Measurements from ENCODE around the gene ZFAND3. TPM values are rescaled to one million over a fixed set of nuclear protein-coding genes. Genes with fewer than 3 reads are reported as not detected.

Gene ZFAND3
- total RNA-seq, 4 donors from 2014 or later: 46.3 to 73.6 (median 49.3) TPM

DNA sequence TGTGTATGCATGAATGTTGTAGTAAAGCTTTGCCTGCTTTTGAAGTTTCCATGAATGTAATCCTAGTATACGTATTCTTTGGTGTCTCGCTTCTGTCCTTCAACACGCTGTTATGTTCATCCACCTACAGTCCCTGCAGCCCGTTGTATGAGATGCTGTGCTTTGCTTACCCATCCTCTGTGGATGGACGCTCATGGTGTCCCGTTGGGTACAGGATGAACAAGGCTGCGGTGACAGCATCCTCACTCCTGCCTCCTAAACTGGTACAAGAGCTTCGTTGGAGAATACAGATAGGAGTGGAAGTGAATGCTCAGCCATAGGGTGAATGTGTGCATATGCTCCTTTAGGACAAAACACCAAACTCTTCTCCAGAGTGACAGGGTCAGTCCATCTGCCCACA is 366.2 kb downstream of the ZFAND3 start:
- H3K36me3 ChIP-seq: peaks cover 0 to 3% of the 10 kb centered on the region in 2 donors
- no peak for ATAC-seq
- H3K9me3 ChIP-seq: no peaks in the 10 kb centered on the region
- no peak overlapping the region for H3K27ac ChIP-seq
- no peak for TF ChIP-seq POLR2A (IDR thresholded peaks at IDR 0.05)
- TF ChIP-seq EP300 (IDR thresholded peaks at IDR 0.05): no peak
- TF ChIP-seq POLR2AphosphoS5 (IDR thresholded peaks at IDR 0.05): no peak
- TF ChIP-seq, protein P1, sequence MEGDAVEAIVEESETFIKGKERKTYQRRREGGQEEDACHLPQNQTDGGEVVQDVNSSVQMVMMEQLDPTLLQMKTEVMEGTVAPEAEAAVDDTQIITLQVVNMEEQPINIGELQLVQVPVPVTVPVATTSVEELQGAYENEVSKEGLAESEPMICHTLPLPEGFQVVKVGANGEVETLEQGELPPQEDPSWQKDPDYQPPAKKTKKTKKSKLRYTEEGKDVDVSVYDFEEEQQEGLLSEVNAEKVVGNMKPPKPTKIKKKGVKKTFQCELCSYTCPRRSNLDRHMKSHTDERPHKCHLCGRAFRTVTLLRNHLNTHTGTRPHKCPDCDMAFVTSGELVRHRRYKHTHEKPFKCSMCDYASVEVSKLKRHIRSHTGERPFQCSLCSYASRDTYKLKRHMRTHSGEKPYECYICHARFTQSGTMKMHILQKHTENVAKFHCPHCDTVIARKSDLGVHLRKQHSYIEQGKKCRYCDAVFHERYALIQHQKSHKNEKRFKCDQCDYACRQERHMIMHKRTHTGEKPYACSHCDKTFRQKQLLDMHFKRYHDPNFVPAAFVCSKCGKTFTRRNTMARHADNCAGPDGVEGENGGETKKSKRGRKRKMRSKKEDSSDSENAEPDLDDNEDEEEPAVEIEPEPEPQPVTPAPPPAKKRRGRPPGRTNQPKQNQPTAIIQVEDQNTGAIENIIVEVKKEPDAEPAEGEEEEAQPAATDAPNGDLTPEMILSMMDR (IDR thresholded peaks at IDR 0.05): no peak
- H3K4me3 ChIP-seq: no peak overlapping the region
- no peaks in the 10 kb centered on the region for H3K27me3 ChIP-seq
- 90 to 92% methylated on average over 4 to 7 of the region's 8 CpGs for WGBS, 2 donors (ENCODE audit: low coverage in 1 of 2)
- H3K4me1 ChIP-seq: no peaks in the 10 kb centered on the region

DNA sequence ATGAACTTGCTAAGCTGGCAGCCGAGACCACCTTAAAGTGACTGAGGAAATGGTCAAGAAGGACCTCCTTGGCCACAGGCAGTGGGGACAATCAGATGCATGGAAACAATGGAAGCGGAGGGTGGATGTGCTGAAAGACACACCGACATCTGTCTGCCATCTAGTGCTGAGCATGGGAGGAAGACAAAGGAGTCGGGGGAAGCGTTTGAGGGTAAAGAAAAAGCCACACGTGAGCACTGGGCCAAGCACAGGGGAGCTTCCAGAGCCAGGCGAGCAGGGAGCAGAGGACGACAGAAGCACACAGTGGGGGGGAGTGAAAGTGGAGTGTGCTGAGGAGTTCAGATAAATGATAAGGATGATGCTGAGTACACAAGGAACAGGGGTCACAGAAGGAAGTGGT is 367.8 kb downstream of the ZFAND3 start:
- Histone ChIP-seq H3K4me1 (no peaks in the 10 kb centered on the region), H3K27me3 (no peaks in the 10 kb centered on the region), H3K27ac (no peak overlapping the region), H3K36me3 (peaks cover 0 to 3% of the 10 kb centered on the region in 2 donors), H3K4me3 (no peak overlapping the region), H3K9me3 (no peaks in the 10 kb centered on the region)
- TF ChIP-seq POLR2AphosphoS5 (IDR thresholded peaks at IDR 0.05) (no peak), POLR2A (IDR thresholded peaks at IDR 0.05) (no peak), EP300 (IDR thresholded peaks at IDR 0.05) (no peak)
- TF ChIP-seq, protein P1 (IDR thresholded peaks at IDR 0.05): no peak
- 61 to 73% methylated on average over 5 to 8 of the region's 8 CpGs for WGBS, 2 donors (ENCODE audit: low coverage in 1 of 2)
- ATAC-seq: no peak

DNA sequence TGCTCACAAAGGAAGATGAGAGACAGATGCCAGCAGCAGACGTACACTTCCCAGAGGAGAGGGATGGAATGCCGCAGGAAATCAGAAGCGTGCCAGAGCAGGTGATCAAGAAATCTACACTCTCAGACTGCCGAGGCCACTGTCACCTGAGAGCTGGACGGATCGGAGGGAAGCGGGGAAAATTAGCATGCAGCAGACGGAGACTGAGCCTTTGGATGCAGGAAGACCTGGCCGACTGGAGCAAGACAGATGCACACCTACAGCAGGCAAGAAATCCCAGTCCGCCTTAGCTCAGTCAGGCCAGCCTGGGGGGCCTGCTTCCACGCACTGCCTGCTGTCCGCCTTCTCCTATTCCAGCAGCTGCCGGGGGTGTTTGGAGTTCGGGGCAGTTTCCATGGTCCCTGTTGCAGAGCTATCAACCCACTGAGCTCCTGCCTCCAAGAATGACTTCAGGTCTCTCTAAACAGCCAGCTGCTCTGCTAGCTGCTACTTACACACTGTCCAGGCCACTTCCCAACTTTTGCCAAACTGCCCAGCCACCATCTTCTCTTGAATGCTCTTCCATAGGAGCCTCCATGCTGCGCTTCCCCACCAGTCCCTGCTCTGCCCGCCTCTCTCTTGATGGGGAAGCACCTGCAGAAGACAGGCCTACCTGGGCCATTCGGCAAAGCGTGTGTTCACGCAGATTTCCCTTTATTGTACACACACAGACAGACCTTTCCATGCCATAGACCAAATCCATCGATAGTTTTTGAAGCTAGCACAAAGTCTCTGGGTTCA is 368.5 kb downstream of the ZFAND3 start:
- TF ChIP-seq POLR2AphosphoS5 (IDR thresholded peaks at IDR 0.05): no peak
- TF ChIP-seq, protein P1 (IDR thresholded peaks at IDR 0.05): no peak
- no peak for TF ChIP-seq EP300 (IDR thresholded peaks at IDR 0.05)
- TF ChIP-seq POLR2A (IDR thresholded peaks at IDR 0.05): no peak
- no peak overlapping the region for H3K27ac ChIP-seq
- H3K9me3 ChIP-seq: no peaks in the 10 kb centered on the region
- no peak overlapping the region for H3K4me3 ChIP-seq
- peaks cover 0 to 3% of the 10 kb centered on the region in 2 donors for H3K36me3 ChIP-seq
- no peaks in the 10 kb centered on the region for H3K4me1 ChIP-seq
- no peaks in the 10 kb centered on the region for H3K27me3 ChIP-seq
- no peak for ATAC-seq
- 92 to 96% methylated on average over 9 to 13 of the region's 20 CpGs for WGBS, 2 donors (ENCODE audit: low coverage in 1 of 2)

DNA sequence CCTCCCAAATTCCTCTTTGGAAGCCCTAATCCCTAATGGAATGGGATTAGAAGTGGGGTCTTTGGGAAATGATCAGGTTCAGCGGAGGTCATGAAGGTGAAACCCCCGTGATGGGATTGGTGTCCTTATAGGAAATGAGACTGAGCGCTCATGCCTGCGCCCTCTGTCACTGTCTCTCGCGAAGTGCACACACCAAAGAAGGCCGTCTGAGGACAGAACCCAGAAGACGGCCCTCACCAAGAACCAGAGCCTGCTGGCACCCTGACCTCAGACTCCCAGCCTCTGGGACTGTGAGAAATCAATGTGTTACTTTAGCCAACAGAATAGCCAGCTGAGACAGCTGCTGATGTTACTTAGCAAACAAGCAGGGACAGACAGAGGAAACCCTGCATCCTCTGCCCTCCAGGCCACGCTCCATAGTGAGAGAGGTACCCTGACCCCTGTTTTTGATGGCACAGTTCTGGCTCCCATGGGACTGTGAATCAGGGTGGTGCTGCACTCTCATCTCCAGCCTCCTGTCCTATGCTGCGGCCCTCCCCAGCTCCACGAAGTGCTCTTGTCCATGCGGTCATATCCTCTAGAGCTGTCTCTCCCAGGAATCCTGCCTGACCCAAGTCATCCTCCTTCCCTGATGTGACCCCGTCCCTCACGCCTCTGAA is 369.3 kb downstream of the ZFAND3 start:
- Histone ChIP-seq H3K27me3 (no peaks in the 10 kb centered on the region), H3K27ac (no peak overlapping the region), H3K4me1 (no peaks in the 10 kb centered on the region), H3K36me3 (peaks cover 0 to 3% of the 10 kb centered on the region in 2 donors), H3K4me3 (no peak overlapping the region), H3K9me3 (no peaks in the 10 kb centered on the region)
- 91 to 95% methylated on average over 9 to 12 of the region's 14 CpGs for WGBS, 2 donors (ENCODE audit: low coverage in 1 of 2)
- ATAC-seq: no peak
- TF ChIP-seq, protein P1 (IDR thresholded peaks at IDR 0.05): no peak
- TF ChIP-seq EP300 (IDR thresholded peaks at IDR 0.05): no peak
- TF ChIP-seq POLR2A (IDR thresholded peaks at IDR 0.05): no peak
- no peak for TF ChIP-seq POLR2AphosphoS5 (IDR thresholded peaks at IDR 0.05)
